IMR-90 (cell line): ENCODE results near the gene LAMC2. TPM values are rescaled to one million over a fixed set of nuclear protein-coding genes. Genes with fewer than 3 reads are reported as not detected.

Experiments
- ATAC-seq: fragments of 200-7000 bp; cut with Tn5 transposase; 2 replicates; pipeline ENCODE4 v1.9.1; 2020; ENCODE audit warnings: low read depth, mild to moderate bottlenecking, moderate library complexity
- BruUV-seq: library from RNA; stranded (reverse); fragments of 400-500 nt; replicated peaks from 2 replicates; lab custom pipeline; 2021; lab: Mats Ljungman, UMichigan
- CTCF ChIA-PET: fragments of 300-600 bp; formaldehyde crosslinking; extraction: SDS; loops from one replicate; lab custom pipeline; 2021; ENCODE audit warnings: antibody characterized with exemption; lab: Yijun Ruan, JAX
- POLR2A ChIA-PET: fragments of 300-600 bp; sonication (Branson Sonifier 250); formaldehyde crosslinking; loops from one replicate; lab custom pipeline; 2022; ENCODE audit warnings: antibody characterized with exemption; ENCODE audit not compliant: unreplicated experiment; lab: Charles Lee
- DNase-seq: peaks from one replicate; pipeline ENCODE4 v3.0.0; 2013
- H2AFZ ChIP-seq: replicated peaks from 2 replicates; pipeline ENCODE3; 2013; ENCODE audit warnings: low read length, mild to moderate bottlenecking; ENCODE audit not compliant: poor library complexity
- H2AK5ac ChIP-seq: 2 replicates; pipeline ENCODE4 v1.6.1; 2013; ENCODE audit warnings: low read depth, low read length, inconsistent platforms
- H2AK9ac ChIP-seq: replicated peaks from 2 replicates; pipeline ENCODE3; 2013; ENCODE audit warnings: mild to moderate bottlenecking, low read depth, low read length, moderate library complexity; ENCODE audit not compliant: poor library complexity
- H2BK120ac ChIP-seq: 2 replicates; pipeline ENCODE4 v1.6.1; 2013; ENCODE audit warnings: low read depth, low read length, inconsistent platforms
- H2BK15ac ChIP-seq: 3 replicates; pipeline ENCODE4 v1.6.1; 2013; ENCODE audit warnings: low read depth, low read length, inconsistent platforms
- H2BK20ac ChIP-seq: 2 replicates; pipeline ENCODE4 v1.6.1; 2013; ENCODE audit warnings: low read depth, mild to moderate bottlenecking, inconsistent platforms, low read length, moderate library complexity
- H2BK5ac ChIP-seq: 2 replicates; pipeline ENCODE4 v1.6.1; 2013; ENCODE audit warnings: mild to moderate bottlenecking, low read depth, low read length, inconsistent platforms; ENCODE audit not compliant: poor library complexity, severe bottlenecking
- H3K14ac ChIP-seq: replicated peaks from 2 replicates; pipeline ENCODE4 v1.6.1; 2013; ENCODE audit warnings: low read depth, low read length, inconsistent platforms
- H3K18ac ChIP-seq: 2 replicates; pipeline ENCODE4 v1.6.1; 2013; ENCODE audit warnings: low read depth, low read length, control low read depth
- H3K23ac ChIP-seq: 2 replicates; pipeline ENCODE4 v1.6.1; 2013; ENCODE audit warnings: low read depth, low read length, inconsistent platforms
- H3K27ac ChIP-seq: 2 replicates; pipeline ENCODE4 v1.5.1; 2013; ENCODE audit warnings: mild to moderate bottlenecking, control low read depth, low read length; ENCODE audit not compliant: insufficient read depth
- H3K27me3 ChIP-seq: 2 replicates; pipeline ENCODE4 v1.6.1; 2013; ENCODE audit warnings: low read length; ENCODE audit not compliant: control insufficient read depth, insufficient read depth
- H3K36me3 ChIP-seq: 2 replicates; pipeline ENCODE4 v1.6.1; 2013; ENCODE audit warnings: low read length, mixed read lengths; ENCODE audit not compliant: control insufficient read depth, insufficient read depth
- H3K4ac ChIP-seq: 2 replicates; pipeline ENCODE4 v1.6.1; 2013; ENCODE audit warnings: low read depth, low read length, inconsistent platforms
- H3K4me1 ChIP-seq: 2 replicates; pipeline ENCODE4 v1.6.1; 2013; ENCODE audit warnings: low read length, mixed read lengths; ENCODE audit not compliant: control insufficient read depth, insufficient read depth
- H3K4me2 ChIP-seq: 2 replicates; pipeline ENCODE4 v1.6.1; 2013; ENCODE audit warnings: low read depth, mild to moderate bottlenecking, control low read depth, low read length, moderate library complexity
- H3K4me3 ChIP-seq: 2 replicates; pipeline ENCODE4 v1.5.1; 2013; ENCODE audit warnings: low read depth, mild to moderate bottlenecking, control low read depth, low read length, moderate library complexity; ENCODE audit not compliant: insufficient read depth
- H3K56ac ChIP-seq: 2 replicates; pipeline ENCODE4 v1.6.1; 2013; ENCODE audit warnings: low read length, inconsistent platforms; ENCODE audit not compliant: insufficient read depth; ENCODE audit errors: extremely low read depth
- H3K79me1 ChIP-seq, 2 experiments: 2 replicates each; pipeline ENCODE4 v1.6.1; 2013; ENCODE audit warnings: low read length in 2 of 2, inconsistent platforms in 1 of 2, low read depth in 1 of 2
- H3K9ac ChIP-seq: 2 replicates; pipeline ENCODE4 v1.6.1; 2013; ENCODE audit warnings: low read depth, low read length, control low read depth
- H3K9me1 ChIP-seq: 2 replicates; pipeline ENCODE4 v1.6.1; 2013; ENCODE audit warnings: low read length, inconsistent platforms; ENCODE audit not compliant: insufficient read depth
- H3K9me3 ChIP-seq: 2 replicates; pipeline ENCODE4 v1.6.1; 2013; ENCODE audit warnings: low read length; ENCODE audit not compliant: control insufficient read depth, insufficient read depth
- H4K20me1 ChIP-seq: 2 replicates; pipeline ENCODE4 v1.6.1; 2013; ENCODE audit warnings: low read length, inconsistent platforms; ENCODE audit not compliant: insufficient read depth
- H4K5ac ChIP-seq: 2 replicates; pipeline ENCODE4 v1.6.1; 2013; ENCODE audit warnings: mild to moderate bottlenecking, low read depth, low read length, control low read depth
- H4K8ac ChIP-seq, 2 experiments: 2 replicates each; pipeline ENCODE4 v1.6.1; 2013; ENCODE audit warnings: low read depth in 2 of 2, low read length in 2 of 2, control low read depth in 1 of 2, inconsistent platforms in 1 of 2
- H4K91ac ChIP-seq: 2 replicates; pipeline ENCODE4 v1.6.1; 2013; ENCODE audit warnings: low read depth, low read length, inconsistent platforms; ENCODE audit not compliant: insufficient read depth
- BHLHE40 ChIP-seq: fragments of 150-350 bp; IDR thresholded peaks from 2 replicates; pipeline ENCODE4 v1.6.1; 2016; ENCODE audit warnings: mild to moderate bottlenecking, low read depth, low read length
- CEBPB ChIP-seq: IDR thresholded peaks from 2 replicates; pipeline ENCODE4 v1.6.1; 2012; ENCODE audit warnings: low read depth, low read length, improper control_type of control experiment
- CHD1 ChIP-seq: IDR thresholded peaks from 2 replicates; pipeline ENCODE4 v1.6.1; 2012; ENCODE audit warnings: low read depth, low read length, improper control_type of control experiment
- MAFK ChIP-seq: IDR thresholded peaks from 2 replicates; pipeline ENCODE4 v1.6.1; 2012; ENCODE audit warnings: low read depth, low read length, improper control_type of control experiment
- MAZ ChIP-seq: IDR thresholded peaks from 2 replicates; pipeline ENCODE4 v1.6.1; 2012; ENCODE audit warnings: low read depth, mild to moderate bottlenecking, low read length, improper control_type of control experiment, moderate library complexity, borderline replicate concordance
- MXI1 ChIP-seq: IDR thresholded peaks from 2 replicates; pipeline ENCODE4 v1.6.1; 2012; ENCODE audit warnings: low read depth, mild to moderate bottlenecking, low read length, moderate library complexity, borderline replicate concordance
- NFE2L2 ChIP-seq: fragments of 150-350 bp; IDR thresholded peaks from 2 replicates; pipeline ENCODE4 v1.6.1; 2016; ENCODE audit warnings: low read depth, mild to moderate bottlenecking, low read length
- POLR2A ChIP-seq: IDR thresholded peaks from 2 replicates; pipeline ENCODE4 v1.6.1; 2012; ENCODE audit warnings: mild to moderate bottlenecking, low read depth, low read length
- RAD21 ChIP-seq: IDR thresholded peaks from 2 replicates; pipeline ENCODE4 v1.6.1; 2012; ENCODE audit warnings: low read length, improper control_type of control experiment
- RCOR1 ChIP-seq: IDR thresholded peaks from 2 replicates; pipeline ENCODE4 v1.6.1; 2012; ENCODE audit warnings: mild to moderate bottlenecking, low read length, improper control_type of control experiment; ENCODE audit not compliant: insufficient replicate concordance
- RFX5 ChIP-seq: IDR thresholded peaks from 2 replicates; pipeline ENCODE4 v1.8.0; 2012; ENCODE audit warnings: low read depth, mild to moderate bottlenecking, low read length, moderate library complexity
- SMC3 ChIP-seq: fragments of 150-350 bp; IDR thresholded peaks from 2 replicates; pipeline ENCODE4 v1.6.1; 2016; ENCODE audit warnings: low read depth, mild to moderate bottlenecking, antibody characterized with exemption, low read length, moderate library complexity
- WGBS, 2 experiments: methylation state at CpG; one replicate each; pipeline versions ENCODE4 v1.1.5 to v1.1.7; 2013; ENCODE audit warnings: missing lambda C conversion rate in 2 of 2; ENCODE audit not compliant: insufficient read length in 1 of 2; ENCODE audit errors: extremely low coverage in 2 of 2; 5-methylcytosine and 5-hydroxymethylcytosine counted together
- dilution Hi-C: fragments of 300-500 bp; cut with HindIII; formaldehyde crosslinking; loops from one replicate; pipeline ENCODE4 v1.14.3; 2018; ENCODE audit warnings: low sequenced_read_pairs; ENCODE audit not compliant: unreplicated experiment
- in situ Hi-C: fragments of 300-500 bp; cut with MboI; formaldehyde crosslinking; loops from 3 replicates; pipeline ENCODE4 v1.14.3; 2019; ENCODE audit warnings: low sequenced_read_pairs, inconsistent platforms, mixed read lengths
- intact Hi-C: fragments of 100-400 bp; cut with micrococcal nuclease; formaldehyde crosslinking; loops from 2 replicates; pipeline ENCODE4 v1.10.0; 2022
- polyA plus RNA-seq, 3 experiments: library from polyadenylated mRNA; depleted of rRNA; stranded (reverse); fragments of >200 nt; gene quantifications; 2 replicates each; pipeline ENCODE4 v1.2.3, GENCODE V29; 2012; ENCODE audit warnings: low replicate concordance in 1 of 3
- total RNA-seq: library from RNA; depleted of rRNA; stranded (reverse); fragments of >200 nt; gene quantifications from 2 replicates; pipeline ENCODE4 v1.2.3, GENCODE V29; 2012
- TF ChIP-seq, protein P1 (sequence below): conservative IDR thresholded peaks from 2 replicates; pipeline ENCODE4 v1.5.1; 2012; ENCODE audit warnings: mild to moderate bottlenecking, low read depth, low read length, improper control_type of control experiment
- TF ChIP-seq, protein P2 (sequence below): fragments of 150-350 bp; IDR thresholded peaks from 2 replicates; pipeline ENCODE4 v1.6.1; 2016; ENCODE audit warnings: low read depth, mild to moderate bottlenecking, low read length, moderate library complexity, borderline replicate concordance
- TF ChIP-seq, protein P3 (sequence below): fragments of 150-350 bp; IDR thresholded peaks from 2 replicates; pipeline ENCODE4 v1.6.1; 2017; ENCODE audit warnings: mild to moderate bottlenecking, antibody characterized with exemption, low read length, low read depth

LAMC2 gene
- total and polyA plus RNA-seq, 2 of the 4 experiments (the other 2 are of a cell fraction): 2.3 to 2.8 TPM

DNA sequence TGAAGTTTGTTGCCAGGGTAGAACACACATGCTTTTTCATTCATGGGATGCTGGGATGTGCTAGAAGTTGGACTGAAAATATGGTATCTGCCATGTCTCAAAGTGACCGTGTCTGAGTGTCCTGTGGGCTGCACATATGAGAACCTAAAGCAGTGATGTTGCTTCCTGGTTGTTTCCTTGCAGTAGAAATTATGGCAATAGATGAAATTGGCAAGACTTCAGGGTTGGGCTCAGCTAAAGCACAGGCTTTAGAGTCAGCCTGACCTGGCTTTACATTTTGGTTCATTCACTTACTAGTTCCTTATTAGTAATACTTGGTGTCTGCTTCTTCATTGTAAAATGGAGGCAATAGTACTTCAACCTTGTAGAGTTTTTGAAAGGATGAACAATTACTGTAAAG lies 2.2 kb downstream of the LAMC2 start:
- dilution Hi-C loops: no loop called here
- no peak overlapping the region for H2AK5ac ChIP-seq
- peaks cover 2% of the 10 kb centered on the region; the same call in 1 of the 2 replicates for H3K9me1 ChIP-seq
- H3K4me1 ChIP-seq: peaks cover 6% of the 10 kb centered on the region
- H3K4me2 ChIP-seq: no peak overlapping the region
- H2BK15ac ChIP-seq: no peak overlapping the region
- H3K36me3 ChIP-seq: no peaks in the 10 kb centered on the region
- H3K4ac ChIP-seq: no peak overlapping the region
- no peak overlapping the region for H4K91ac ChIP-seq
- TF ChIP-seq MAZ (no peak), MAFK (no peak), CHD1 (no peak), RFX5 (no peak), NFE2L2 (no peak), POLR2A (no peak), RAD21 (no peak), RCOR1 (no peak), CEBPB (no peak), MXI1 (no peak), BHLHE40 (no peak), SMC3 (no peak)
- TF ChIP-seq, protein P1, sequence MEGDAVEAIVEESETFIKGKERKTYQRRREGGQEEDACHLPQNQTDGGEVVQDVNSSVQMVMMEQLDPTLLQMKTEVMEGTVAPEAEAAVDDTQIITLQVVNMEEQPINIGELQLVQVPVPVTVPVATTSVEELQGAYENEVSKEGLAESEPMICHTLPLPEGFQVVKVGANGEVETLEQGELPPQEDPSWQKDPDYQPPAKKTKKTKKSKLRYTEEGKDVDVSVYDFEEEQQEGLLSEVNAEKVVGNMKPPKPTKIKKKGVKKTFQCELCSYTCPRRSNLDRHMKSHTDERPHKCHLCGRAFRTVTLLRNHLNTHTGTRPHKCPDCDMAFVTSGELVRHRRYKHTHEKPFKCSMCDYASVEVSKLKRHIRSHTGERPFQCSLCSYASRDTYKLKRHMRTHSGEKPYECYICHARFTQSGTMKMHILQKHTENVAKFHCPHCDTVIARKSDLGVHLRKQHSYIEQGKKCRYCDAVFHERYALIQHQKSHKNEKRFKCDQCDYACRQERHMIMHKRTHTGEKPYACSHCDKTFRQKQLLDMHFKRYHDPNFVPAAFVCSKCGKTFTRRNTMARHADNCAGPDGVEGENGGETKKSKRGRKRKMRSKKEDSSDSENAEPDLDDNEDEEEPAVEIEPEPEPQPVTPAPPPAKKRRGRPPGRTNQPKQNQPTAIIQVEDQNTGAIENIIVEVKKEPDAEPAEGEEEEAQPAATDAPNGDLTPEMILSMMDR: no peak
- TF ChIP-seq, protein P2, sequence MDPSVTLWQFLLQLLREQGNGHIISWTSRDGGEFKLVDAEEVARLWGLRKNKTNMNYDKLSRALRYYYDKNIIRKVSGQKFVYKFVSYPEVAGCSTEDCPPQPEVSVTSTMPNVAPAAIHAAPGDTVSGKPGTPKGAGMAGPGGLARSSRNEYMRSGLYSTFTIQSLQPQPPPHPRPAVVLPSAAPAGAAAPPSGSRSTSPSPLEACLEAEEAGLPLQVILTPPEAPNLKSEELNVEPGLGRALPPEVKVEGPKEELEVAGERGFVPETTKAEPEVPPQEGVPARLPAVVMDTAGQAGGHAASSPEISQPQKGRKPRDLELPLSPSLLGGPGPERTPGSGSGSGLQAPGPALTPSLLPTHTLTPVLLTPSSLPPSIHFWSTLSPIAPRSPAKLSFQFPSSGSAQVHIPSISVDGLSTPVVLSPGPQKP: no peak
- TF ChIP-seq, protein P3, sequence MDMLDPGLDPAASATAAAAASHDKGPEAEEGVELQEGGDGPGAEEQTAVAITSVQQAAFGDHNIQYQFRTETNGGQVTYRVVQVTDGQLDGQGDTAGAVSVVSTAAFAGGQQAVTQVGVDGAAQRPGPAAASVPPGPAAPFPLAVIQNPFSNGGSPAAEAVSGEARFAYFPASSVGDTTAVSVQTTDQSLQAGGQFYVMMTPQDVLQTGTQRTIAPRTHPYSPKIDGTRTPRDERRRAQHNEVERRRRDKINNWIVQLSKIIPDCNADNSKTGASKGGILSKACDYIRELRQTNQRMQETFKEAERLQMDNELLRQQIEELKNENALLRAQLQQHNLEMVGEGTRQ: no peak
- intact Hi-C loops: no loop called here
- H3K27me3 ChIP-seq: no peaks in the 10 kb centered on the region
- in situ Hi-C loops: no loop called here
- no peak overlapping the region for H2AK9ac ChIP-seq
- no peak overlapping the region for H2AFZ ChIP-seq
- no peak for ATAC-seq
- WGBS, 2 experiments: 83% methylated on average over 1 of the region's 1 CpG; no CpG with 5 or more reads in 1 of the 2 experiments
- no peak overlapping the region for H3K27ac ChIP-seq
- H4K20me1 ChIP-seq: no peaks in the 10 kb centered on the region
- no peaks in the 10 kb centered on the region for H3K79me1 ChIP-seq
- no peak overlapping the region for H3K4me3 ChIP-seq
- no peak for DNase-seq
- H3K14ac ChIP-seq: no peak overlapping the region
- H2BK5ac ChIP-seq: no peak overlapping the region
- ChIA-PET CTCF (no interaction called here), POLR2A (no interaction called here)
- no peaks in the 10 kb centered on the region for H3K9me3 ChIP-seq
- no peak overlapping the region for H2BK20ac ChIP-seq
- no peak overlapping the region for H4K8ac ChIP-seq
- no TSS peak for BruUV-seq
- H3K56ac ChIP-seq: no peak overlapping the region
- H4K5ac ChIP-seq: no peak overlapping the region
- no peak overlapping the region for H3K23ac ChIP-seq
- H2BK120ac ChIP-seq: no peak overlapping the region
- no peak overlapping the region for H3K9ac ChIP-seq
- no peak overlapping the region for H3K18ac ChIP-seq
